AG09309 (cell line): ENCODE measurements around the gene SLIT3.

Experiments used
- DNase-seq: peaks from one replicate; pipeline ENCODE4 v3.0.0-alpha.2; 2010; ENCODE audit warnings: low read depth
- H3K4me3 ChIP-seq: 2 replicates; pipeline ENCODE4 v1.5.1; 2011; ENCODE audit warnings: mild to moderate bottlenecking, low read depth, low read length, moderate library complexity; ENCODE audit not compliant: control insufficient read depth
- CTCF ChIP-seq: IDR thresholded peaks from 2 replicates; pipeline ENCODE4 v1.5.1; 2011; ENCODE audit warnings: mild to moderate bottlenecking, low read depth, low read length, inconsistent platforms; ENCODE audit not compliant: insufficient read depth, control insufficient read depth; ENCODE audit errors: missing control alignments

The SLIT3 gene

DNA sequence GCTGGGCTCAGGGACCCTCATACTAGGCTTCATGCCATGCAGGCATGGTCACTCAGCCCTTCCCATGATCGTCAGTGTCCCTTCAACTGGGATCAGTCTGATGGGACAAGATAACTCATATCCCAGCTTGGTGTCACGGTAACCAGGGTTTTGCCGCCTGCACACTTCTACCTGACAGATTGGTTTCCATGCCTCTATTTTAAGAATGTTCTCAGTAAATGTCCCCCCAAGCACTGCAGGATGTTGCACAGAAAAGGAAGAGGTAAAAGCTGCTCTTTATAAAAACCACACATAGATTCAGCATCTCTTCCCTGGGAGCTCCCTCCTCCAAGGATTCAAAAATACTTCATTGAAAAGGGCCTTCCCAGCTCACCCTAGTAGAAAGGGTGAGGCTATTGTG is 56.1 kb downstream of the SLIT3 start:
- H3K4me3 ChIP-seq, result no peak overlapping the region
- TF ChIP-seq CTCF, result no peak
- DNase-seq, result no peak

DNA sequence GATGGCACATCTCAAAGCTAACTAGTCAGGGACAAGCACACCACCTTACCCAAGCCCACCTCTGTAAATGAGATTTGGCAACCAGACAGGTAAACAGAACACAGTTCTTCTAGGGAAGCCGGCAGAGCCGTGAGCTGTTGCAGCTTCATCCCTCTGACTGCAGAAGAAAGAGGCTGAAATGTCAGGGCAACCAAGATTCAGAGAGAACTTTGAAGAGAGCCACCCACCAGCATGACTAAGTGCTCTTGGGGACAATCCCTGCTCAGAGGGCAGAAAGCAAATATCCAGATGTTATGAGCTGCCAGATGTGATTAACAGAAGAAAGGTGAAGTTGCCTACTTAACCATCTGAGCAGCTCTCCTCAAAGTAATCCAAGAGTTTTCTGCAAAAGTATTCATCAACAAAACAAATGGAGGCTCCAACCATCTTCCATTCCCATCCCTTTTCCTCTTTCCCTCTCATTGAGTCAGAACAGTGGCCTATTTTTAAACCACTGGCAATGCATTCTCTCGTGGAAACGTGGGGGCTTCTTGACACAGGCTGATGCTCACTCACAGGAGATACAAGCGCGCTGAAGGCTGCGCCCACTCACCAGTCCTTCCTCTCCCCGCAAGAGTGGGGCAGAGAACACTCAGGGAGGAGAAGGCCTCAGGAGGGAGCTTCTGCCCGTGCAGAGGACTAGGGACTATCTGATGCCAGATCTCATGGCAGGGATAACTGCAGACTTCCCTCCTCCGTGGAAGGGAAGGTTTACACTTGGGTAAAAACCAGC is 57.1 kb downstream of the SLIT3 start:
- no peak overlapping the region for H3K4me3 ChIP-seq
- DNase-seq, result no peak
- TF ChIP-seq CTCF, result no peak

DNA sequence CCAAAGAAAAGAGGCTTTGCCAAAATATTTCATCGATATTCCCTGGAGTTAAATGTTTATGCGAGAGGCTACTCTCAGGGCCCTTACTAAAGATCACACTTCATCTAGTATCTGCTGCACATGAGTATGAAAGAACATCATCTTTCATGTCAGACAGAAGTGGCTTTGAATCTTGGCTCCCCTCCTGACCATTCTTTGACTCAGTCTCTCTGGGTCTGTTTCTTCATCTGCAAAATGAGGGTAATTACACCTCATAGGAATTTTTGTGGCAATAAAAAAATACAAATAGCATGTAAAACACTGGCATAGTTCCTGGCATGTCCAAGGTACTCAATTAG is 58.1 kb downstream of the SLIT3 start:
- no peak for TF ChIP-seq CTCF
- no peak for DNase-seq
- no peak overlapping the region for H3K4me3 ChIP-seq

DNA sequence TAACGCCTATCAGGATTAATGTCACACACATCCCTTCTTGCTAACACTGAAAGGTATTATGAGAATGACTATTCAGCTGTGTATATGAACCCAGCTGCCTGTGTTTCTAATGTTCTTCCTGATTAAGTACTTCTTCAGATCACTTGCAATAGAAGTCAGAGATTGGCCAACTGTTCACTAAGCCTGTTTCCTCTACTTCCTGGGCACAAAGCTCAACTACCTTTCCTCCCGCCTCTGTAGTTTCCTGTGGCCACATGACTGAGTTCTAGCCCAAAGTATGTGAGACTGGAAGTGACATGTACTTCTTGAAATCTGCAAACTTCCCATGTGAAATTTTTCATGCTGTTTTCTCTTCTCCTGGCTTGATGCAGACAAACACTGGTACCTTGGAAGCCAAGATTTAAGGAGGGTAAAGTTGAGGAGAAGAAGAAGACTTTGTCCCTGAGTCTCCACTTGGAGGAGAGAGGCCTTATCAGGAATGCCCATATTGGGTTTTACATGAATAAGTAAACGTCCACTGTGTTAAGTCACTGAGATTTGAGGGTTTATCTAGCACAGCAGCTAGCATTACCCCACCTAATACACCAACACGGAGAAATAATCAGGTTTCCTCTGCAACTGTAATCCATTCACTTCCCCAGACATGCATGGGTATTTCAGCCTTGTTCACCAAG is 58.6 kb downstream of the SLIT3 start:
- no peak overlapping the region for H3K4me3 ChIP-seq
- TF ChIP-seq CTCF, result no peak
- DNase-seq, result no peak

- TF ChIP-seq CTCF, result no peak
- DNase-seq, result no peak
- H3K4me3 ChIP-seq, result no peak overlapping the region
These were observed 71.5 kb downstream of the SLIT3 start for GRCh38 chr5:169229342-169229892.

DNA sequence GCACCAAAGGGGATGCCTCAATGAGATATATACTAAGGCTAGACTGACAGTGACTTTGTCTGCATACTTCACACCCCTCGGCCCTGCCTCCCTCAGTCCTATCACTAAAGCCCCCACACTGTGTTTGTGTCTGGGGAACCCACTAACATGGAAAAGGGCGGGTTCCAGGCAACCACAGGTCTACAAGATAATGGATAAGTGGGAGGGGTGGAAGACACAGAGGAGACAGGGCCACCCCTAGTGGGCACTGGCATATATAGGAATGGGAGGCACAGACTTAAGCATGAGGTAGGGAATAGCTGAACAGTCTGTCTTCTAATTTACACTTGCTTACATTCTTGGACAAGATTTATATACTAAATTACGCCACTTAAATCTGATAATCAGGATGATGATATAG is 74.0 kb downstream of the SLIT3 start:
- peak; percentile 7 for TF ChIP-seq CTCF
- DNase-seq, result no peak
- no peak overlapping the region for H3K4me3 ChIP-seq
